Sigmoid colon (tissue), 7 donors: ENCODE results near the gene RTN4. TPM values are rescaled to one million over a fixed set of nuclear protein-coding genes. Genes with fewer than 3 reads are reported as not detected.
A peak's percentile ranks its signal among the peaks of the same experiment; 100 is the strongest.

Experiments
- DNase-seq: peaks from one replicate; pipeline ENCODE4 v3.0.0-alpha.2; 2019
- H3K27ac ChIP-seq, 4 donors: fragments of 200-600 bp; sonication (generic); one replicate each; pipeline ENCODE4 v1.5.1; 2016 to 2019; ENCODE audit warnings: mild to moderate bottlenecking in 1 of 4
- H3K27me3 ChIP-seq, 3 donors: fragments of 200-600 bp; sonication (generic); one replicate each; pipeline ENCODE4 v1.5.1; 2019; ENCODE audit warnings: mild to moderate bottlenecking in 1 of 3
- H3K36me3 ChIP-seq, 4 donors: fragments of 200-600 bp; sonication (generic); one replicate each; pipeline ENCODE4 v1.5.1; 2016 to 2019
- H3K4me1 ChIP-seq, 4 donors: fragments of 200-600 bp; sonication (generic); one replicate each; pipeline ENCODE4 v1.5.1; 2017 to 2019
- H3K4me3 ChIP-seq, 4 donors: fragments of 200-600 bp; sonication (generic); one replicate each; pipeline ENCODE4 v1.5.1; 2017 to 2019; ENCODE audit warnings: mild to moderate bottlenecking in 2 of 4, moderate library complexity in 1 of 4
- H3K9me3 ChIP-seq, 4 donors: fragments of 200-600 bp in 3 of 4; sonication (generic) in 3 of 4; one replicate each; pipeline versions ENCODE4 v1.5.1 to v1.6.1; 2013 to 2019
- CTCF ChIP-seq, 4 experiments: fragments of 450-650 bp in 3 of 4; fragments of 200-600 bp in 1 of 4; IDR thresholded peaks; one replicate each; pipeline ENCODE4 v1.5.1; 2016 to 2019; ENCODE audit warnings: antibody characterized with exemption in 4 of 4, mild to moderate bottlenecking in 3 of 4, moderate library complexity in 2 of 4
- EP300 ChIP-seq, 4 donors: sonication (generic); formaldehyde crosslinking; IDR thresholded peaks; one replicate each; pipeline ENCODE4 v1.6.1; 2017; ENCODE audit warnings: antibody characterized with exemption in 4 of 4
- POLR2A ChIP-seq, 2 donors: fragments of 450-650 bp; IDR thresholded peaks; one replicate each; pipeline ENCODE4 v1.6.1; 2016; ENCODE audit warnings: antibody characterized with exemption in 2 of 2, mild to moderate bottlenecking in 2 of 2, moderate library complexity in 2 of 2
- POLR2AphosphoS5 ChIP-seq, 4 donors: sonication (generic); formaldehyde crosslinking; IDR thresholded peaks; one replicate each; pipeline ENCODE4 v1.6.1; 2017; ENCODE audit warnings: antibody characterized with exemption in 4 of 4
- WGBS, 2 donors: extraction: QIAGEN DNeasy Blood & Tissue Kit; methylation state at CpG; one replicate each; pipeline ENCODE4 v1.1.7; 2013; 5-methylcytosine and 5-hydroxymethylcytosine counted together
- intact Hi-C: fragments of 100-400 bp; cut with DNase I; formaldehyde crosslinking; loops from one replicate; pipeline ENCODE4 v1.15.1; 2023
- polyA plus RNA-seq, 3 donors: library from polyadenylated mRNA; stranded (reverse); fragments of 200-250 nt; gene quantifications; one replicate each; pipeline ENCODE4 v1.2.3, GENCODE V29; 2013
- total RNA-seq, 4 donors: library from RNA; depleted of rRNA; stranded (reverse); fragments of >200 nt; gene quantifications; one replicate each; pipeline ENCODE4 v1.1.0, GENCODE V29; 2016
- donor health status: healthy with polysubstance abuse.
- donor health status: Bipolar disorder and iron deficiency.
- donor health status: healthy.

Gene RTN4
- total and polyA plus RNA-seq, 7 donors, result 54.1 to 264 (median 153) TPM

DNA sequence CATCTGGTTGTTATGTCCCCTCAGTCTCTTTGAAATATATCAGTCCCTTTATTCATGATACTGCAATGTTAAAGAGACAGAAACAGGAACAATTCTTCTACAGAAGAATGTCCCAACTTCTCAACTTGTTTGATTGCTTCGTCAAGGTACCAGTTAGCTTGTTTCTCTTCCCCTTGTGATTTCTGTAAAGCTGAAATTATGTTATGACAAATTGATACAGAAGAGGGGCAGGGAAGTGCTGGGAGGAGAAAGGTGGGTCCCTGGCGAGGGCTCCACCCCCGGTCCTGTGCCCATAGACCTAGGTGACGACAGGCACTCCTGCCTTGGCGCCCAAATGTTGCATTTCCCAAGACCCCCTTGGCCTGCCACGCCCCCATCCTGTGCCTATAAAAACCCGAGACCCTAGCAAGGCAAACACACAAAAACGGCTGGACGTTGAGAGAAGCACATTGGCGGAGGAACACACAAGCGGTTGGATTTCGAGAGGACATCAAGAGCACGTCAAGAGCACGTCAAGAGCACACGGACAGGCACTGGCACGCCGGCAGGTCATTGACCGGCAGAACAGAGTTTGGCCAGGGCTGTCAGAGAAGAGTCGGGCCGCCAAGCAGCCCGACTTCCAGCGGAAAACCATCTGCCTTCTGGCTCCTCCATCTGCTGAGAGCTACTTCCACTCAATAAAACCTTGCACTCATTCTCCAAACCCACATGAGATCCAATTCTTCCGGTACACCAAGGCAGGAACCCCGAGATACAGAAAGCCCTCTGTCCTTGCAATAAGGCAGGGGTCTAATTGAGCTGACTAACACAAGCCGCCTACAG is 11.5 kb upstream of the RTN4 start:
- no peak overlapping the region for H3K27ac ChIP-seq
- WGBS, 2 donors, result 93% methylated on average over 25 of the region's 25 CpGs
- no peaks in the 10 kb centered on the region for H3K27me3 ChIP-seq
- no peak overlapping the region for H3K4me3 ChIP-seq
- intact Hi-C loops, result no loop called here
- TF ChIP-seq EP300 (IDR thresholded peaks at IDR 0.05), result no peak
- no peak for TF ChIP-seq CTCF (IDR thresholded peaks at IDR 0.05)
- no peak for TF ChIP-seq POLR2AphosphoS5 (IDR thresholded peaks at IDR 0.05)
- H3K4me1 ChIP-seq, result no peaks in the 10 kb centered on the region
- H3K36me3 ChIP-seq, result no peaks in the 10 kb centered on the region
- DNase-seq, result no peak
- no peaks in the 10 kb centered on the region for H3K9me3 ChIP-seq

DNA sequence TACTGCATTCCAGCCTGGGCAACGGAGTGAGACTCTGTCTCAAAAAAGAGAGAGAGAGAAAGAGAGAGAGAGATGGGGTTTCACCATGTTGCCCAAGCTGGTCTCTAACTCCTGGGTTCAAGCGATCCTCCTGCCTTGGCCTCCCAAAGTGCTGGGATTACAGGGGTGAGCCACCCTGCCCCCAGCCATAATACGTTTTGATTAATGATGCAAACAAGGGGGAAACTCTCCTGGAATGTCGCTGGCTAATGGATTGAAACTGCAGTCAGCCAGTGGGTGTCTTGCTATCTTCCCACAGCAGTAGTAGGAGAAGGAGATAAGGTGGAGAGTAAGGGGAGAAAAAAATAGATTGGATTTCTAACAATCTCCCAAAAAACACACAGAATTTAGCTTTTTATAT is 9.5 kb upstream of the RTN4 start:
- Histone ChIP-seq H3K4me1 (no peaks in the 10 kb centered on the region), H3K27me3 (no peaks in the 10 kb centered on the region), H3K9me3 (no peaks in the 10 kb centered on the region), H3K27ac (no peak overlapping the region), H3K36me3 (no peaks in the 10 kb centered on the region), H3K4me3 (no peak overlapping the region)
- no peak for TF ChIP-seq POLR2AphosphoS5 (IDR thresholded peaks at IDR 0.05)
- TF ChIP-seq POLR2A (IDR thresholded peaks at IDR 0.05), result no peak
- no peak for TF ChIP-seq EP300 (IDR thresholded peaks at IDR 0.05)
- no peak for TF ChIP-seq CTCF (IDR thresholded peaks at IDR 0.05)
- WGBS, 2 donors, result 92 to 95% methylated on average over 4 of the region's 4 CpGs
- intact Hi-C loops, result no loop called here
- no peak for DNase-seq

DNA sequence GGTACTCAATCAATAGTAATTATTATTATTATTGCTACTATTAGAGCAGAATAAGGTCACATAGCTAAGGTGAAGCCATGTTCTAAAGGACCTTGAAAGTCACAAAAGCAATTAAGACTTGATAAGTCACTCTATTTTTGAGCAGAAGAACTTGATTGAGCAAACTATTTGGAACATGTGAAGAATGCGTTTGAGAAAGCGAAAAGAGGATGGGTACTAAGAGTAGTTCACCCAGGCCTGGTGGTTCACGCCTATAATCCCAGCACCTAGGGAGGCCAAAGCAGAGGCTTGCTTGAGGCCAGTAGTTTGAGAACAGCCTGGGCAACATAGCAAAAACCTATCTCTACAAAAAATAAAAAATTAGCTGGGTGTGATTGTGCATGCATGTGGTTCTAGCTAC is 7.2 kb upstream of the RTN4 start:
- Histone ChIP-seq H3K4me3 (no peak overlapping the region), H3K27ac (no peak overlapping the region), H3K4me1 (no peaks in the 10 kb centered on the region), H3K9me3 (no peaks in the 10 kb centered on the region), H3K27me3 (no peaks in the 10 kb centered on the region), H3K36me3 (no peaks in the 10 kb centered on the region)
- no peak for DNase-seq
- TF ChIP-seq POLR2A (IDR thresholded peaks at IDR 0.05) (no peak), EP300 (IDR thresholded peaks at IDR 0.05) (no peak), CTCF (IDR thresholded peaks at IDR 0.05) (no peak), POLR2AphosphoS5 (IDR thresholded peaks at IDR 0.05) (no peak)
- intact Hi-C loops, result no loop called here
- 96 to 97% methylated on average over 3 of the region's 3 CpGs for whole genome bisulfite sequencing, 2 donors

- WGBS, 2 donors, result 90 to 93% methylated on average over 9 of the region's 9 CpGs
- Histone ChIP-seq H3K36me3 (no peaks in the 10 kb centered on the region), H3K27me3 (no peaks in the 10 kb centered on the region), H3K27ac (no peak overlapping the region), H3K4me1 (peaks cover 0 to 12% (median 10%) of the 10 kb centered on the region in 4 donors), H3K9me3 (no peaks in the 10 kb centered on the region), H3K4me3 (no peak overlapping the region)
- peak in 1 of 4 donors; percentile 34 for TF ChIP-seq POLR2AphosphoS5 (IDR thresholded peaks at IDR 0.05)
- TF ChIP-seq CTCF (IDR thresholded peaks at IDR 0.05), result no peak
- no peak for TF ChIP-seq EP300 (IDR thresholded peaks at IDR 0.05)
- TF ChIP-seq POLR2A (IDR thresholded peaks at IDR 0.05), result no peak
- intact Hi-C loops, result no loop called here
- no peak for DNase-seq
Measured at GRCh38 chr2:55056024-55056521, 5.8 kb upstream of the RTN4 start.
